Measurements from ENCODE around the gene RNF141.

RNF141 gene

GRCh38 chr11:10522276-10522675 lies 18.7 kb downstream of the RNF141 start:
- DNase-seq (ENCODE audit: low spot score): no peak

GRCh38 chr11:10520562-10520961 lies 20.4 kb downstream of the RNF141 start:
- no peak for DNase-seq (ENCODE audit: low spot score)

- DNase-seq (ENCODE audit: low spot score): no peak
These were observed 21.4 kb downstream of the RNF141 start for GRCh38 chr11:10519630-10520029.

GRCh38 chr11:10518891-10519290 lies 22.1 kb downstream of the RNF141 start:
- DNase-seq (ENCODE audit: low spot score): no peak

- no peak for DNase-seq (ENCODE audit: low spot score)
These were observed 22.9 kb downstream of the RNF141 start for GRCh38 chr11:10518123-10518522.

GRCh38 chr11:10515418-10515817 lies 25.6 kb downstream of the RNF141 start:
- no peak for DNase-seq (ENCODE audit: low spot score)

GRCh38 chr11:10514709-10515108 lies 26.3 kb downstream of the RNF141 start:
- peak; percentile 36 for DNase-seq (ENCODE audit: low spot score)

GRCh38 chr11:10514202-10514601 lies 26.8 kb downstream of the RNF141 start:
- DNase-seq (ENCODE audit: low spot score): peak; percentile 14

- DNase-seq (ENCODE audit: low spot score): no peak
These were observed 29.8 kb downstream of the RNF141 start for GRCh38 chr11:10511181-10511621.

- no peak for DNase-seq (ENCODE audit: low spot score)
These were observed 35.0 kb downstream of the RNF141 start for GRCh38 chr11:10506008-10506370.

GRCh38 chr11:10505278-10506007 lies 35.5 kb downstream of the RNF141 start:
- no peak for DNase-seq (ENCODE audit: low spot score)

GRCh38 chr11:10504490-10504889 lies 36.5 kb downstream of the RNF141 start:
- no peak for DNase-seq (ENCODE audit: low spot score)

- no peak for DNase-seq (ENCODE audit: low spot score)
These were observed 37.1 kb downstream of the RNF141 start for GRCh38 chr11:10503777-10504480.

- no peak for DNase-seq (ENCODE audit: low spot score)
These were observed 37.8 kb downstream of the RNF141 start for GRCh38 chr11:10503221-10503620.

GRCh38 chr11:10502770-10503169 lies 38.2 kb downstream of the RNF141 start:
- no peak for DNase-seq (ENCODE audit: low spot score)

GRCh38 chr11:10502065-10502680 lies 38.8 kb downstream of the RNF141 start:
- no peak for DNase-seq (ENCODE audit: low spot score)

GRCh38 chr11:10500757-10501684 lies 40.0 kb downstream of the RNF141 start:
- DNase-seq (ENCODE audit: low spot score): no peak

GRCh38 chr11:10499874-10500601 lies 40.9 kb downstream of the RNF141 start:
- no peak for DNase-seq (ENCODE audit: low spot score)

GRCh38 chr11:10499452-10499851 lies 41.5 kb downstream of the RNF141 start:
- no peak for DNase-seq (ENCODE audit: low spot score)

GRCh38 chr11:10498426-10499250 lies 42.3 kb downstream of the RNF141 start:
- DNase-seq (ENCODE audit: low spot score): no peak

GRCh38 chr11:10498022-10498400 lies 43.0 kb downstream of the RNF141 start:
- no peak for DNase-seq (ENCODE audit: low spot score)

Measured in AG08395 (cell line).